ENCODE data around the gene TBC1D22A.
"Not testable (repeated sequence)": the region's sequence is repeated elsewhere in the genome, so short reads cannot be mapped to it uniquely, and the experiment has no call there.

TBC1D22A gene

DNA sequence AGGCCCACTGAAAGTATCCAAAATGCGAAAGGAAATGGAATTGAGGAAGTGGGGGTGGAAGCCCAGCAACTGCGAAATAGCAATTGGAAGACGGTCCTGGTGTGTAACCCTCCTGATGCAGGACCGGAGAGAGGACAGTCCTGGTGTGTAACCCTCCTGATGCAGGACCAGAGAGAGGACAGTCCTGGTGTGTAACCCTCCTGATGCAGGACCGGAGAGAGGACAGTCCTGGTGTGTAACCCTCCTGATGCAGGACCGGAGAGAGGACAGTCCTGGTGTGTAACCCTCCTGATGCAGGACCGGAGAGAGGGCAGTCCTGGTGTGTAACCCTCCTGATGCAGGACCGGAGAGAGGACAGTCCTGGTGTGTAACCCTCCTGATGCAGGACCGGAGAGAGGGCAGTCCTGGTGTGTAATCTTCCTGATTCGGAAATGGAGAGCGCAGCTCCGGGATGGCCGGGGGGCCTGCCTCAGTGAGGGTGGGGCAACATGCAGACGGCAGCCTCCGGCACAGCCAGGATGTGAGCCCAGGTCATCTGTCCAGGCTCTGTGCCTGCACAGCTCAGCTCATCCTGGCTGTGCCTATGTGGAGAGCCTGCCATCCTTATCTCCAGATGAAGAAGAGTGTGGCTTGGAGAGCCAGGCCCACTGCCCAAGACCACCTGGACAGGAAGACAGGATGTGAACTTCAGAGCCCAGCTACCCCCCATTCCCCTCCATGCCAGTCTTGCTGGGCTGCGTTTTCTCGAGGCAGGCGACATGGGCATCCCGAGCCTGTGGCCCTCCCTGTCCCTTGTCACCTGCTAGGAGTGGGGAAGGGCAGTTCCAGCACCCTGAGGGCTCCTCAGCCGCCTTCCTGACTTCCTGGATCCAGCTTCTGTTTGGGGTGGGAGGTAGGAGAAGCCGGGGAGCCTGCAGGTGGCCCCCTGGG is 408.3 kb downstream of the TBC1D22A start:
- not testable (repeated sequence) for DNase-seq (ENCODE audit: low read depth in 3 of 3)

DNA sequence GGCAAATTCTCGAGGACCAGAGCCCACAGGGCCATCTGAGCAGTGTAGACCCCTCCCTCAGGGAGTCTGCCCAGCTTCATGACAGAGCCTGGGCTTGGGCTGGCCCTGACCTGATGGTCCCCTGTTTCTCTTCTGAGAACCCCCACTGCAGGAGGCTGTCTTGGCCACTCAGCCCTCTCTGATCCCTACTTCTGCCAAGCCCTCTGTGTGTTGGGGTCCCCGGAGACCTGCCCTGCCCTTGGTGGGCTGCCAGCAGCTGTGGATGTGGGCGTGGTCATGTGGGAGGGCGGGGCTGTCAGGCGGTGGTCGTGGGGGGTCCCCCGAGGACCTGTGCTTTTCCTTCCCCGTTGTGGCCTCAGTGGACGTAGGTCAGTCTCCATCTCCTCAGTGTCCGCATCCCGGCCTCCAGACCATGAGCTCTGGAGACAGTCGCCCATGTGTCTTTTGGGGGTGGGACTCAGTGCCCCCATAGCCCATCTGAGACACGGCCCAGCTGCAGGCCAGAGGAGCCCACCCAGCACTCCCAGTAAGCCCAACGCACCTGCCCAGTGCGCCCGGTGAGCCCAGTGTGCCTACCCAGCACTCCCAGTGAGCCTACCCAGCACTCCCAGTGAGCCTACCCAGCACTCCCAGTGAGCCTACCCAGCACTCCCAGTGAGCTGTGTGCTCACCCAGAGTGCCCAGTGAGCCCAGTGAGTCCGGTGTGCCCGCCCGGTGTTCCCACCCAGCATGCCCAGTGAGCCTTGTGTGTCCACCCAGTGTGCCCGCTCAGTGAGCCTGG is 409.2 kb downstream of the TBC1D22A start:
- DNase-seq (ENCODE audit: low read depth in 3 of 3) = no peak

DNA sequence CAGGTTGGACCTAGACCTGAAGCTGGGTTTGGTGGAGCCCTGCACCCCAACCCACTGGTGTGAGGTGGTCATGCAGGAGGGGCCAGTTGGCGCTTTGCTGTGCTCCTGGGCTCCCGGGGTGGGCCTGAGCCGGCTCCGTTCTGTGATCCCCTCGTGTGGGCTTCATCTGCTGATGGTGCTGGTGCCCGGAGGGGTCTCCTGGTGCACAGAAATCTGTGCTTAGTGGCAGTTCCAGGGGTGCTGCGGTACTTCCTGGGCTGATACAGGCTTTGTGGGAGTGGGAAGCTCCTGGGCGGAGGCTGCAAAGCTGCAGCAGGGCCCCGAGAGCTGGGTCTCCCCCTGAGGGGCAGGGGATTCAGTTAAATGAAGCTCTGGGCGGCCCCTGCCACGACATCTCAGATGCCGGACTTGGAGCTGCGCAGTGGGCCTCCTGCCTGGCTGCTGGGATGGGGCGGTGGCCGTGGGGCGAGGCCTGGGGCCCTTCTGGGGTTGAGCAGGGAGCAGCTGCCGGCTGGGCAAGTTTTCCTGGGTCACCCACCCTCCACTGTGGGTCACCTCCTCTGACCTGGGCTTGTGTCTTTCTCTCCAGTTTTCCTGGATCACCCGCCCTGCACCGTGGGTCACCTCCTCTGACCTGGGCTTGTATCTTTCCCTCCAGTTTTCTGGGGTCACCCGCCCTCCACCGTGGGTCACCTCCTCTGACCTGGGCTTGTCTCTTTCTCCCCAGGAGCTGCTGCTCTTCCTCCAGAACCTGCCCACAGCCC is 410.5 kb downstream of the TBC1D22A start:
- no peak for DNase-seq (ENCODE audit: low read depth in 3 of 3)

DNA sequence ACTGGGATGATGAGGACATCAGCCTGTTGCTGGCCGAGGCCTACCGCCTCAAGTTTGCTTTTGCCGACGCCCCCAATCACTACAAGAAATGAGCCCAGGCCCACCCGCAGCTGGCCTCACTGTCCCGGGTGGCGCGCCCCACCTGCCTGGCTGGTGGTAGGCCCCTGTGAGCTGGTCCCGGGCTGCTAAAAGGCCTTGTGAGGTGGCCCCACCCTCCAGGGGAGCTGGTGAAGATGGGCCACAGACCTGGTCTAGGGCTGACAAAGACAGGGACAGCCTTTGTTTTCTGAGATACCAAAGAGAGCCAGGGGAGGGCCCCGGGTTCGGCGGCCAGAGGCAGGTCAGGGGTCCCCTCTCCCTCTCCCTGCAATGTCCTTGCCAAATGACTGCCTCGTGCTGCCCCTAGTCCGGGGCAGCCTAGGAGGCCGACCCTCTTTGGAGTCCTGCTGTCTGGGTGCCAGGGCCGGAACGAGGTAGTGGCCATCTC is 411.1 kb downstream of the TBC1D22A start:
- DNase-seq (ENCODE audit: low read depth in 3 of 3) = no peak

DNA sequence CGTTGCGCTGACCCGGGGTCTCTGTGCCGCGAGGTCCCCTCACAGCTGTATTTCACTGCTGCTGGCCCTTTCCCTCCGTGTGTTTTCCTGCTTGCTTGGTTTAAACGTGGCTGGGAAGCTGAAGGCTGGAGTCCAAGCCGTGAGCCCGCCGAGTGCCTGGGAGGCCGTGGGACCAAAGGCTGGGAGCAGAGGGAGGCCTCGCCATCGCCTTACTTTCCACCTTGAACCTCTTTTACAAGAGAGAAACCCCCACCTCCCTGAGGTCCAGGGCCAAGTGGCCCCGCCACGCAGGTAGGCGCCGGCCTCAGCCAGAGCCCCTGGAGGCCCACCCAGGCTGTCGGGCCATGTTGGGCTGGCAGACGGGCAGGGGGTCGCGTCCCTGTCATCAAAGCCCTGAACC is 411.6 kb downstream of the TBC1D22A start:
- DNase-seq (ENCODE audit: low read depth in 3 of 3) = no peak

DNA sequence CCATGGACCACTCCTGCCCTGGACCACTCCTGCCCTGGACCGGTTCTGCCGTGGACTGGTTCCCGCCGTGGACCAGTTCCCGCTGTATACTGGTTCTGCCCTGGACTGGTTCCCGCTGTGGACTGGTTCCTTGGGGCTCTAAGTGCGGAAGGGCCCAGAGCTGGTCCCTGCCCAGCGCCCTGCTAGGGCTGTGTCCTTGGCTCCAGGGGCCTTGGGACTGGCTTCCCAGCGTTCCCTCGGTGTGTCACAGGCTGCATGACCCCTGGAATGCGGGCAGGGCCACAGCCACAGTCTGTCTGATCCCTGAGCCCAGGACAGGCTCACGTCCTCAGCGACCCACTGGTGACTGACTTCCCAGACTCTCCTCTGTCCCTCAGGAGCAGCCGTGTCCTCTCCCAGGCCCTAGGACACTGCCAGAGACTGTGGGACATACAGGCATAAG is 412.2 kb downstream of the TBC1D22A start:
- DNase-seq (ENCODE audit: low read depth in 3 of 3) = no peak

DNA sequence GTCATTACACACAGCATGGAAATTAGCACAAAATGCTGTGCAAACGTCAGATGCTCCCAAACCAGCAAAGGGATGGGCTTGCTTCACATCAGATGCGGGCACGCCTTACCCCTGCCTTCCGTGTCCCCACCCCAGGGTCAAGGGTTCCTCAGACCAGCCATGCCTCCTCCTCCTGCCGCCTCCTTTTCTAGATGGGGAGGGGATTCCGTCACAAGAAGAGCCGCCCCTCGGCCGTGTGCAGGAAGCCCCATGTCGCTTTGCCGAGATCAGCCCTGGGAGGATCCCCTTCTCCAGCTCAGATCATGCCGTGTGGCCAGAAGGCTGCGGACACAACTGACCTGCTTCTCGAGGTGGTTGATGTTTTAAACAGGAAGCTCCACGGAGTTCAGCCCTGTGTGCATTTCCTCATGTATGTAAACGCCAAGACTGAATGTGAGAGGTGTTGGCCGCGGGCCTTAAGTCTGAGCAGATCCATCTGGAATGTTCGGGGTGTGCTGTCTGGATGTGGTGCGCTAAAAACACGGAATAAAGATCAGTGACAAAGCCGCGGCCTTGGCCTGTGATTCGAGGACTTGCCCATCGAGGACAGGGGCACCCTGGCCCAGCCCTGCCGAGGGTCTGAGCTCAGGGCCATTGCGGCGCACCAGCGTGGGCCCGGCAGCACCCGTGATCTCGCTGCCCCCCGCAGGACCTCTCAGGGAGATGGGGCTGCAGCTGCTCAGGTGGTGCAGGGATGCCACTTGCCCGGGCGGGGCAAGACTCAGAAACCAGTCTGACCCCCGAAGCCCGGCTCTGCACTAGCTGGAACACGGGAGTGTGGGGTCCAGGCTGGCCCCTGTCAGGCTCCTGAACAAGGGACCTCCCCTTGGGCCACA is 412.9 kb downstream of the TBC1D22A start:
- no peak for DNase-seq (ENCODE audit: low read depth in 3 of 3)

DNA sequence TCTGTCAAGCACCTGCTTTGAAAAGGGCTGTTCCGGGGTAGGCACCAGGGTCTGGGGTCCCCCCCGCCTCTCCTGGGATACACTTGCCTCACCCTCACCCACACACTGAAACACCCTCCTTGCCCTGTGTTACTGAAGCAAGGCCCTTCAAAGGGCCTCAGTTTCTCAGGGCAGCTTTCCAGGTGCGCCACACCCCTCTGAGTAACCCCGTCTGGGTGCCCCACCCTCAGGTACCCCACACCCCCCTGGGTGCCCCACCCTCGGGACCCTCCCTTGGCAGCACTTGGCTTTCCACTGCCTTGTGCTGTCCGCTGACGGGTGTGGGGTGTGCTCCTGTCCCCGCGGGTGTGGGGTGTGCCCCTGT is 413.6 kb downstream of the TBC1D22A start:
- DNase-seq (ENCODE audit: low read depth in 3 of 3) = no peak

DNA sequence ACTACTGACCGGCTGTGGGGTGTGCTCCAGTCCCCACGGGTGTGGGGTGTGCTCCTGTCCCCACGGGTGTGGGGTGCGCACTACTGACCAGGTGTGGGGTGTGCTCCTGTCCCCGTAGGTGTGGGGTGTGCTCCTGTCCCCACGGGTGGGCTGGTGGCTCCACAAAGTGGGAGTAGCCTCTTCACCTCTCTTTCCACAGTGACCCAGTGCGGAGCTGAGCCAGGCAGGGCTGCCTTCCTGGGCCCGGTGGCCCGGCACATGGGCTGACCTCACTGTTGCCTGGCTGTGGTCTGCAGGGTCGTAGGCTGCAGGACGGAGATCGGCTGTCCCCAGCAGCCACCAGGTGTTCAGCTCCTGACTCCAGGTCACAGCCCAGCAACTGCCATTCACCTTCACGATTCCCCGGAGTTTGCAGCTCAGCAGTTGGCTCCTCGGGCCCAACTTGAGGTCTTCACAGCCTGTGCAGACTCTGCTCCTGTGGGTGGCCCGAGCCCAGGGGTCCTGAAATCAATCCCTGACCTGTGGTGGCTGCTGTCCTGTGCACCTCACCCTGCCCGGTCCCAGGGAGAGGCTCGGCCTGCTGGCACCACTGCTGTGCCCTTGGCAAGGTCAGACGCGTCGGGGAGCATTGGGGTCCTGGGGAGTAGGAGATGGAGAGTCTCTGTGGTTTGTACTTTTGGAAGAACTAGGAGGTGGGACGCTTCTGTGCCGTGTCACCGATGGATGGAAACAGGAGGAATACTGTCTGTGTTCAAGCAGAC is 414.3 kb downstream of the TBC1D22A start:
- no peak for DNase-seq (ENCODE audit: low read depth in 3 of 3)

DNA sequence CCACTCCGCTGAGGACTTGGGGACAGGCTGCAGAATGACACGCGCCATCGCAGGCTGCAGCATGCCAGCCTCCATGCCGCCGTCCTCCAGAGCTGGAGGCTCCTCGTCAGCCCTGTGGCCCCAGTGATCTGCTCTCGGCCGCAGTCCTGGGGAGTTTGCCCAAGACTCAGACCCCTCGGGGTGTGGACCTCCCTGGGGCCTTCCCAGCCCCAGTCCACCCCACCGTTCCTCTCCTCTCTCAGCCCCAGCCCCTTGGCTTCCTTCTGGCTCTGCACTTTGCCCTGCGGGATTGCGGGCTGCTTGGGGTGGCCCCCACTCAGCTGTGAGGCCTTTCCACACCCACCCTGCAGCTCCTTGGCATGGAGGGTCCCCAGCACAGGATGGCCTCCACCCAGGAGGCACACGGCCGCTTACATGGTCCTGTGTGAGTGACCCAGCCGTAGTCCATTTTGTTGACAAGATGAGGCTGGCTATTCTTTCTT is 414.9 kb downstream of the TBC1D22A start:
- no peak for DNase-seq (ENCODE audit: low read depth in 3 of 3)

DNA sequence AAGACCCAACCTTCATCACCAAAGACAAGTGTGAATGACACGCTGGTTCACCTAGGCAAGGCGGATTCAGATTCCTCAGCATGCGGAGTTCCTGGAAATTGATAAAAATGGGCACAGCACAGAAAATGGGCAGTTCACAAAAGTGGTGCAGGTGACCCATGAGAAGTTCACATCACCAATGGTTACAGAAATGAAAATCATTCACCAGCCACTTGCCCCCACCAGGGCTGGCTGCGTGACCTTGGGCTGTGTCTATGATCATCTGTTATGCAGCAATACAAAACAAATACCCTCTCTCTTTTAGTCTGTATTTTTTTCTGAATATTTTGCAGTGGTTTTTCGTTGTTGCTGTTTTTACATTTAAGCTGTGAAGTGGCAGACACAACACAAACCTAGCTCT is 415.9 kb downstream of the TBC1D22A start:
- DNase-seq (ENCODE audit: low read depth in 3 of 3) = no peak

DNA sequence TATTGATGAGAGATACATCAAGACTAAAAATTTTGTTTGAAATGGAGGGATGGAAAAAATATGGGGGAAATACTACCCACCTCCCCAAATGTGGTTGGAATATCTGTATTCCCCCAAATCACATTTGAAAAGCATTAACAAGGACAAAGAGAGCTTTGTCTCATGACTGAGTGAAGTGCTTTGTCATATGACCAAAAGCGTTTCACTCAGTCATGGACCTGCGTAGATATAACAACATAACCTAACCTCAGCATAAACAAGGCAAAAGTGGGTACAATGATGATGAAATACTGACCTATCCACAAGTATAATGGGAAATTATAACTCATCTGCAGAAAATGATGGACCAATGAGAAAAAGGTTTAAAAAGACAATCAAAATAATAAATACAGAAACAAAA is 418.3 kb downstream of the TBC1D22A start:
- no peak for DNase-seq (ENCODE audit: low read depth in 3 of 3)

DNA sequence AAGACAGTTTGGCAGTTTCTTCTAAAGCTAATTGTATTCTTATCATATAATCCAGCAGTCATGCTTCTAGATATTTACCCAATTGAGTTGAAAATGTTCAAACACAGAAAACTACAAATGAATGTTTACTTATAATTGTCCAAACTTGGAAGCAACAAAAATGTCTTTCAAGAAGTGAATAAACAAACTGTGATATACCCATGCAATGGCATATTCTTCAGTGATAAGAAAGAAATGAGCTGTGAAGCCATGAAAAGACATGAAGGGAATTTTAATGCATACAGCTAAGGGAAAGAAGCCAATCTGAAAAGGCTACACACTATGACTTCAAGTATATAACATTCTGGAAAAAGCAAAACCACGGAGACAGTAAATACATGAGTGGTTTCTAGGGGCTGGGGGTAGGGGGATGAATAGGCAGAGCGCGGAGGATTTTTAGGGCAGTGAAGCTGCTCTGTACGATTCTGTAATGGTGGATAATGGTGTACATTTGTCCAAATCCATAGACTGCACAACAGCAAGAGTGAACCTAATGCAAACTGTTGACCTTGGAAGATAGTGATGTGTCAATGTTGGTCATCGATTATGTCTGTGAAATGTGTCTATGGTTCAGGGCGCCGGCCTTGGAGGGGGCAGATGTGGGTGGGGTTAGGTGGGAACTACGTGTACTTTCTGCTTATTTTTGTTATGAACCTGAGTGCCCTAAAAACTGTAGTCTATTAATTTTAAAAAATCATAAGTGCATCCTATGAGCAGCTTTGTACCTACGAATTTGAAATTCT is 424.9 kb downstream of the TBC1D22A start:
- DNase-seq (ENCODE audit: low read depth in 3 of 3) = no peak

DNA sequence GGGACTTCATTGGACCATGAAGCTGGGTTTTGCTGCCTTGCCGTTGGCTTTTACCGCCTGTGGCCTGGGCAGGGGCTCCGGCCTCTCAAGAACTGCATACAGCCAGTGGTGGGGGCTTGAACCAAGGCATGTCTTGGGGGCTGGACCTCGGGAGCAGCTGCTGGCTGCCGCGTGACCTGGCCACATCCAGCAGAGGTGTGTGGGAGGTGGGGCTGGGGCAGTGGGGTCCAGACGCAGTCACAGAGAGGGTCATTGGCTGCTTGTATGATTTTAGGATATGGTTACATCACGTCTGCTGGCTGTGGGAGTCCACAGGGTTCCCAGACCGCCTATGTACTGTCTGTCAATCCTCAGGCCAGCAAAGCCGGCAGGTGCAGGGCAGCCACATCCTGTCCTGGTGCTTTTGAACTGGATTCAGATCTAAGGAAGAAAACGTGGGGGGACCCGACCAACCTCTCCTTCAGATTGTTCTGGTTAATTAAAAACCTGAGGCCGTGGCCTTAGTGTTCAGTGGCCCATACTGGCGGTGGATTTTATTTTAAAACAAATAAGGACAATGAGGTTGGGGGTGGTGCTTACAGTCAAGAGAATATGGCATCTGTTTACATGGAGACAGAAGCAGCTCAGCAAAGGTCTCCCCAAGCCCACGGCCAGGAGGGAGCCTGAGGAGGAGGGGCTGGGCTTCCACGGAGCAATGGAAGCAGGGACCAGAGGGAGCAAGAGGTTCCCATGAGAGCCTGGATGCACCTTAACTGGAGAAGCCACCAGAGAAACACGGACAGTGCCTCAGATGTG is 426.0 kb downstream of the TBC1D22A start:
- DNase-seq (ENCODE audit: low read depth in 3 of 3) = no peak

DNA sequence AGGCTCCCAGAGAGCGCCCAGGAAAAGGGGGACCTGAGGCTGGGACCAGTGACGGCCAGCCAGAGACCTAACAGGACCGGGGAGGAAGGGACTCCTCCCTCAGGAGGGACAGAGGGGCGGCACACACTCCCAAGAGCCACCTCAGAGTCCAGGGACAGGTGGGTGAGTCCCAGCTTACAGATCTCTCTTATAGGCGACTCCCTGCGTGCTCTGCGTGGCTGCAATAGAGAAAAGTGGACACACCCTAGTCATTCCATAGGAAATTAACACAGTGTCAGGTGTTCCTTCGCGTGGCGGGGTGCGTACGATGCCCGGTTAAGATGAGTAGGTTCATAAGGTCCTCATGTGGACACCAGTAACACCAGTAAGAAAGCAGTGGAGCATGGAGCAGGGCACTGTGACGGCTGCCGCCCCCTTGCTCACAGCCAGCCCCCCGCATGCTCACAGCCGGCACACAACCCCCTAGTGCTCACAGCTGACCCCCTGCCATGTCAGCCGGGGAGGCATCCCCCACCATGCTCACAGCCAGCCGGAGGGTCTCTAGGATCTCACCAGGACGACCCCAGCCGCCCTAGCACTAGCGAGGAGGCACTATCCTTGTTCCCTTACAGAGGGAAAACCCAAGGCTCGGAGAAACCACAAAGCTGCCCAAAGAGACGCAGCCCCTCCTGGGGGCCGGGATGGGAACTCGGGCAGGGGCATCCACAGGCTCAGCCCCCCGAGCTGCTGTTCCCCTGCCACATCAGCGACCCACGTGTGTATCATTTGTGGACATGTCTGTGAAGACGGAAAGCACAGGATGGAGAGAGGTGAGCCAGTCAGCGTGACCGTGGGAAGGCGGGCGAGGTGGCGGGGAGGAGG is 426.8 kb downstream of the TBC1D22A start:
- no peak for DNase-seq (ENCODE audit: low read depth in 3 of 3)

DNA sequence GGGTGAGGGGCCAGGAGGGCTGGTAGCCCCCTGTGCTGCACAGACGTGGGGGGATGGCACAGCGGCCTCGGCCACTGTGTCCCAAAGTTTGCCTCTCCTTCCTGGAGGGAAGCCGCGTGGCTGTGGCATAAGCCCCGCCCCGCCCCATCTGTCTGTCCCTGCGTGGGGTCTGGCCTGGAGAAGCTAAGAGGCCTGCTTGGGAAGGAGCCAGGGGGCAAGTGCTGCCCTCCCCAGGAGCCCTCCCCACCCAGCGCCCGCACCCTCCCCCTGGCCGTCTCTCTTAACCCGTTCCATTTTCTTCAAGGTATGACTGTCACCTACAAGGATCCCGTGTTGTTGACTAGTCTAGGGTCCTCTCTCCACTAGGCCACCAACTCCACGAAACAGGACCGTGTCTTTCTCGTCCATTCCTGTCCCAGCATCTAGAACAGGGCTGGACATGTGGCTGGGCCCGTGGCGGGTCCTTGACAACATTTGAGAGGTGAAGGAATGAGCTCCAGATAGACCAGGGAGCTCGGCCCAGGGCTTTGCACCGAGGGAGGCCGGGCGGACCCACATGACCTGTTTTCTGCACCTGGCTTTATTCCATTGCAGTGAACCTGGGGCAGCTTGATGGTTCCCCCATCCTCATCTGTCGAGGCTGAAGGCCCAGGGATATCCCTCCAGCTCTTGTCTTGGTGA is 428.0 kb downstream of the TBC1D22A start:
- DNase-seq (ENCODE audit: low read depth in 3 of 3) = no peak

Measured in stimulated activated CD4-positive, alpha-beta T cell treated with anti-CD3 and anti-CD28 coated beads, TNF-alpha, amount 100 ng/mL, for 48 hours (primary cell).